ENCODE measurements around the gene GAST. TPM values are rescaled to one million over a fixed set of nuclear protein-coding genes. Genes with fewer than 3 reads are reported as not detected.

GAST gene
- total and polyA plus RNA-seq, 9 of the 15 experiments (the other 6 are each of a cell fraction or from before 2014, with no cell fraction given): not detected

- TF ChIP-seq ZNF318 (IDR thresholded peaks at IDR 0.05; ENCODE audit: borderline replicate concordance in 1 of 2, low read depth in 1 of 2) (peak in 1 of 2 experiments; percentile 88; a peak in 2 of 4 replicates), SNAPC5 (CRISPR knock-in tag; IDR thresholded peaks at IDR 0.05) (peak; percentile 93), ZBTB40 (IDR thresholded peaks at IDR 0.05) (no peak), ZBTB40 (CRISPR knock-in tag; IDR thresholded peaks at IDR 0.05) (no peak), PTRF (tag; IDR thresholded peaks at IDR 0.05) (no peak), MXD1 (CRISPR knock-in tag; IDR thresholded peaks at IDR 0.05; ENCODE audit: borderline replicate concordance, poor library complexity, severe bottlenecking) (no peak), ZNF224 (CRISPR knock-in tag; IDR thresholded peaks at IDR 0.05) (no peak), MTA2 (IDR thresholded peaks at IDR 0.05; ENCODE audit: low read depth) (no peak)
Measured at GRCh38 chr17:41678411-41678906, 33.7 kb upstream of the GAST start (continued).
